OCI-LY7 (cell line): ENCODE measurements around the gene MAP1B. TPM values are rescaled to one million over a fixed set of nuclear protein-coding genes. Genes with fewer than 3 reads are reported as not detected.

ENCODE experiments used
- BruUV-seq: library from RNA; stranded (reverse); fragments of 400-500 nt; replicated peaks from 2 replicates; lab custom pipeline; 2021; lab: Mats Ljungman, UMichigan
- CTCF ChIA-PET: fragments of 300-600 bp; sonication (Branson Sonifier 250); formaldehyde crosslinking; loops from one replicate; lab custom pipeline; 2022; ENCODE audit warnings: antibody characterized with exemption; ENCODE audit not compliant: unreplicated experiment; lab: Charles Lee
- POLR2A ChIA-PET: fragments of 300-600 bp; sonication (Branson Sonifier 250); formaldehyde crosslinking; loops from one replicate; lab custom pipeline; 2022; ENCODE audit warnings: antibody characterized with exemption; lab: Charles Lee
- DNase-seq: peaks from one replicate; pipeline ENCODE4 v3.0.0-alpha.2; 2015; ENCODE audit warnings: low spot score
- H2AFZ ChIP-seq: fragments of 200-600 bp; sonication (generic), shearing (Covaris generic); 2 replicates; pipeline ENCODE4 v1.6.1; 2014; ENCODE audit warnings: mild to moderate bottlenecking, antibody characterized with exemption, low read length, moderate library complexity
- H3K27ac ChIP-seq: fragments of 200-600 bp; sonication (generic); 2 replicates; pipeline ENCODE4 v1.5.1; 2014; ENCODE audit warnings: mixed run types, low read depth, mild to moderate bottlenecking, moderate library complexity, low read length, inconsistent platforms; ENCODE audit not compliant: poor library complexity, severe bottlenecking
- H3K36me3 ChIP-seq: fragments of 200-600 bp; sonication (generic); 2 replicates; pipeline ENCODE4 v1.6.1; 2014; ENCODE audit warnings: mild to moderate bottlenecking, antibody characterized with exemption, low read length, moderate library complexity, mixed read lengths; ENCODE audit not compliant: insufficient read depth
- H3K4me1 ChIP-seq: fragments of 200-600 bp; sonication (generic); 2 replicates; pipeline ENCODE4 v1.5.1; 2014; ENCODE audit warnings: mild to moderate bottlenecking, low read length; ENCODE audit not compliant: insufficient read depth, poor library complexity, severe bottlenecking
- H3K4me2 ChIP-seq: fragments of 200-600 bp; sonication (generic); 2 replicates; pipeline ENCODE4 v1.6.1; 2014; ENCODE audit warnings: mild to moderate bottlenecking, low read length
- H3K4me3 ChIP-seq: fragments of 200-600 bp; sonication (generic); 2 replicates; pipeline ENCODE4 v1.5.1; 2014; ENCODE audit warnings: mild to moderate bottlenecking, low read depth, low read length; ENCODE audit not compliant: poor library complexity, severe bottlenecking
- H3K79me2 ChIP-seq: fragments of 200-600 bp; sonication (generic); 2 replicates; pipeline ENCODE4 v1.6.1; 2016; ENCODE audit warnings: low read depth, mild to moderate bottlenecking, low read length, moderate library complexity, mixed read lengths; ENCODE audit not compliant: insufficient read depth
- H3K9me2 ChIP-seq: fragments of 200-600 bp; sonication (generic); 2 replicates; pipeline ENCODE4 v1.6.1; 2016; ENCODE audit warnings: mild to moderate bottlenecking, low read length, mixed read lengths; ENCODE audit not compliant: insufficient read depth
- H3K9me3 ChIP-seq: fragments of 200-600 bp; sonication (generic); 2 replicates; pipeline ENCODE4 v1.6.1; 2014; ENCODE audit warnings: mild to moderate bottlenecking, mixed run types, low read length, mixed read lengths
- H4K20me1 ChIP-seq: fragments of 200-600 bp; sonication (generic); 2 replicates; pipeline ENCODE4 v1.6.1; 2014; ENCODE audit warnings: mild to moderate bottlenecking, antibody characterized with exemption, low read length, moderate library complexity, mixed read lengths; ENCODE audit not compliant: insufficient read depth
- CTCF ChIP-seq: fragments of 200-600 bp; sonication (generic); conservative IDR thresholded peaks from 2 replicates; pipeline ENCODE4 v1.5.1; 2014; ENCODE audit warnings: mild to moderate bottlenecking, antibody characterized with exemption, low read length, moderate library complexity, mixed read lengths
- EZH2phosphoT487 ChIP-seq: fragments of 200-600 bp; sonication (generic); IDR thresholded peaks from 2 replicates; pipeline ENCODE4 v1.6.1; 2018; ENCODE audit warnings: low read depth, borderline replicate concordance, mild to moderate bottlenecking, mixed run types, antibody characterized with exemption, low read length, moderate library complexity, mixed read lengths
- intact Hi-C: fragments of 100-400 bp; cut with micrococcal nuclease; formaldehyde crosslinking; loops from one replicate; pipeline ENCODE4 v1.10.0; 2022; ENCODE audit not compliant: unreplicated experiment
- total RNA-seq, 2 experiments: library from RNA; depleted of rRNA in 1 of 2; stranded (reverse); fragments of >200 nt in 1 of 2; shearing (Covaris generic) in 1 of 2; gene quantifications; 2 replicates each; pipeline ENCODE4 v1.2.3, GENCODE V29; 2014 to 2022

Gene MAP1B
- total RNA-seq, 2 experiments from 2014 or later: not detected

GRCh38 chr5:72070529-72070928 lies 36.7 kb upstream of the MAP1B start:
- no peaks in the 10 kb centered on the region for H3K9me3 ChIP-seq
- intact Hi-C loops: no loop called here
- no peak overlapping the region for H3K4me2 ChIP-seq

GRCh38 chr5:72071906-72072305 lies 35.4 kb upstream of the MAP1B start:
- H3K9me3 ChIP-seq: no peaks in the 10 kb centered on the region
- no peak overlapping the region for H3K27ac ChIP-seq
- no peak overlapping the region for H2AFZ ChIP-seq
- no peak overlapping the region for H3K4me3 ChIP-seq
- BruUV-seq: no TSS peak
- H3K4me2 ChIP-seq: no peak overlapping the region
- no peaks in the 10 kb centered on the region for H3K4me1 ChIP-seq
- H3K9me2 ChIP-seq: no peaks in the 10 kb centered on the region
- ChIA-PET POLR2A (no interaction called here), CTCF (no interaction called here)
- no peak for TF ChIP-seq EZH2phosphoT487
- TF ChIP-seq CTCF: no peak
- H3K79me2 ChIP-seq: no peaks in the 10 kb centered on the region
- H3K36me3 ChIP-seq: no peaks in the 10 kb centered on the region
- DNase-seq: no peak
- intact Hi-C loops: no loop called here
- H4K20me1 ChIP-seq: no peaks in the 10 kb centered on the region

More at GRCh38 chr5:72070529-72070928, 36.7 kb upstream of the MAP1B start:
- no peaks in the 10 kb centered on the region for H3K9me2 ChIP-seq
- ChIA-PET POLR2A (no interaction called here), CTCF (no interaction called here)
- H3K27ac ChIP-seq: no peak overlapping the region
- no peak overlapping the region for H2AFZ ChIP-seq
- no peaks in the 10 kb centered on the region for H4K20me1 ChIP-seq
- DNase-seq: no peak
- no peak overlapping the region for H3K4me3 ChIP-seq
- H3K36me3 ChIP-seq: no peaks in the 10 kb centered on the region
- H3K4me1 ChIP-seq: no peaks in the 10 kb centered on the region
- no TSS peak for BruUV-seq
- TF ChIP-seq EZH2phosphoT487: no peak
- no peak for TF ChIP-seq CTCF
- H3K79me2 ChIP-seq: no peaks in the 10 kb centered on the region

GRCh38 chr5:72074251-72074650 lies 33.0 kb upstream of the MAP1B start:
- no peak for TF ChIP-seq CTCF
- TF ChIP-seq EZH2phosphoT487: no peak
- H3K9me2 ChIP-seq: no peaks in the 10 kb centered on the region
- H4K20me1 ChIP-seq: no peaks in the 10 kb centered on the region
- no peak overlapping the region for H3K4me3 ChIP-seq
- intact Hi-C loops: no loop called here
- CTCF ChIA-PET: no interaction called here
- H3K79me2 ChIP-seq: no peaks in the 10 kb centered on the region
- no peaks in the 10 kb centered on the region for H3K36me3 ChIP-seq
- H3K4me2 ChIP-seq: no peak overlapping the region
- H3K27ac ChIP-seq: no peak overlapping the region
- no peaks in the 10 kb centered on the region for H3K4me1 ChIP-seq
- H2AFZ ChIP-seq: no peak overlapping the region
- DNase-seq: no peak
- POLR2A ChIA-PET: interaction anchor here (0.7 kb wide), 1 partner anchor 25 kb away, joined by 3 read pairs; no protein-coding TSS in a partner anchor
- BruUV-seq: no TSS peak
- H3K9me3 ChIP-seq: no peaks in the 10 kb centered on the region
